ENCODE measurements around the gene PTPRN2.

PTPRN2 gene

DNA sequence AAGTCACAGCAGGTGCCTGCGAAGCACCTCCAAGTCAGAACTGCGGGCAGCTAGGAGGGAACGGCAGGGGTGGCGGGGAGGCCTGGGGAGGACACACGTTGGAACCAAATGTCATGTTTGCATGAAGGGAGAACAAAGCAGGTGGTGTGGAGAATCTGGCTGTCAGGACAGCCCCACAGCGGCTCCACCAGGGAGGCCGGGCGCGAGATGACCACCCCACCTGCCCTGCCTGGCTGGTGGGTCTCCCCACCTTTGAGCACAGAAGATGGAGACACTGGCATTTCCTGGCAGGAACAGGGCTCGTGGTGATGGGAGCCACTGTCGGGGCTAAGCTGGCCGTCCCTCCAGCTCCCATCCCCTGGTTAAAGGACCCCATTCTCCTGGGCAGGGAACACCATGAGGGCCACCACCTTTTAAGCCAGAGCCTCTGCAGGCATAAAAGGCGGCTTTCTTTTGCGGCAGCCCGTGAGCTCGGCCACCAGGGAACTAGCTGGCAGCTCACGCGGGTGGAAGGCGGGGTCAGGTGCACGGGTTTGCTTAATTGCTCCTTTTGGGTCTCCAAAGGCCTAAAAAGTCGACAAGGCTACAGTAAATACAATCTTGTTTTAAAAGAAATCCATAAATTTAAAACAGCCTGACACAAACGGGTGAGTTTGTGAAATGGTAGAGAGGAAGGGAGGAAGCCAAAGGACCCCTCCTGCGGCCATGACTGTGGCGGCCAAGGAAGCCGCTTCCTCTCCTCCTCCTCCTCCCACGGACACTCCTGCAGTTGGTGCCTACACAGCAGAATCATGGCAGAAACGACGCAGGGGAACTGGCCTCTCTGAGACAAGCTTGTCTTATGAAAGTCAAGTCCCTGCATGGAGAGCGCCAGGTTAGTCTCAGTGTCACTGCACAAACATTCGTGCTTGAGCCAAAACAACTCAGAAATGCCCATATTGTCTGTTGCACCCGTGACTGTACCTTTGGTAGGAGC is 1037.0 kb downstream of the PTPRN2 start:
- H3K27ac ChIP-seq, result no peak overlapping the region
- no peak for TF ChIP-seq ZFX (IDR thresholded peaks at IDR 0.05; ENCODE audit: borderline replicate concordance)
- TF ChIP-seq, protein P1, sequence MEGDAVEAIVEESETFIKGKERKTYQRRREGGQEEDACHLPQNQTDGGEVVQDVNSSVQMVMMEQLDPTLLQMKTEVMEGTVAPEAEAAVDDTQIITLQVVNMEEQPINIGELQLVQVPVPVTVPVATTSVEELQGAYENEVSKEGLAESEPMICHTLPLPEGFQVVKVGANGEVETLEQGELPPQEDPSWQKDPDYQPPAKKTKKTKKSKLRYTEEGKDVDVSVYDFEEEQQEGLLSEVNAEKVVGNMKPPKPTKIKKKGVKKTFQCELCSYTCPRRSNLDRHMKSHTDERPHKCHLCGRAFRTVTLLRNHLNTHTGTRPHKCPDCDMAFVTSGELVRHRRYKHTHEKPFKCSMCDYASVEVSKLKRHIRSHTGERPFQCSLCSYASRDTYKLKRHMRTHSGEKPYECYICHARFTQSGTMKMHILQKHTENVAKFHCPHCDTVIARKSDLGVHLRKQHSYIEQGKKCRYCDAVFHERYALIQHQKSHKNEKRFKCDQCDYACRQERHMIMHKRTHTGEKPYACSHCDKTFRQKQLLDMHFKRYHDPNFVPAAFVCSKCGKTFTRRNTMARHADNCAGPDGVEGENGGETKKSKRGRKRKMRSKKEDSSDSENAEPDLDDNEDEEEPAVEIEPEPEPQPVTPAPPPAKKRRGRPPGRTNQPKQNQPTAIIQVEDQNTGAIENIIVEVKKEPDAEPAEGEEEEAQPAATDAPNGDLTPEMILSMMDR (IDR thresholded peaks at IDR 0.05), result no peak

DNA sequence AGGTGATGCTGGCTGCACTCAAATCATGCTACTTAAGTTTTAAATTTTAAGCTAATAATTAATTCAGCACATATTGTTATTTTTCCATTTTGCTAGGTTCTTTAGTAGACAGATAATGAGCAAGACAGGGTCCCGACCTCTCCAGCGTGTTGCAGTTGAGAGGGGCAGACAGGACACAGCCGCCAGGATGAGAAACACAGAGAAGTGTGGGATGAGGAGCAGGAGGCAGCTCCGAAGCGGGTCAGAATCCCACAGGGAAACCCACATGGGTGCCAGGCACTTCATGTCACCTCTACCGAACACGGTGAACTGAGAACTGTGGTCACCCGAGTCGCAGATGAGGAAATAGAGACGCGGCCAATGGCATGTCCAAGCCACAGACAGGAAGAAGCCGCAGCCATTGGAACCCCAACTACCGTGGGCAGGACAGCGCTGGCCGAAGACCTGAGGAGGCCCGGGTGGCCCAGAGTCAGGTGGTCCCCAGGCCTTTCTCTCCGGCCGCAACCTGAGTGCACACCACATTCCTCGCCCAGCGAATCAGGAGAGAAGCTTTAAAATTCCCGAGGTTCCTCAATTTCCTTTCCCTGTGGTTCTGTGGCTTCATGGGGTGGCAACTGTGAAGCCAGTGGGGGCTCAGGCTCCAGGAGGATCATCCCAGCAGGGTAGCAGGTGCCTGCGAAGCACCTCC is 1037.9 kb downstream of the PTPRN2 start:
- TF ChIP-seq ZFX (IDR thresholded peaks at IDR 0.05; ENCODE audit: borderline replicate concordance), result no peak
- TF ChIP-seq, protein P1 (IDR thresholded peaks at IDR 0.05), result no peak
- H3K27ac ChIP-seq, result no peak overlapping the region

DNA sequence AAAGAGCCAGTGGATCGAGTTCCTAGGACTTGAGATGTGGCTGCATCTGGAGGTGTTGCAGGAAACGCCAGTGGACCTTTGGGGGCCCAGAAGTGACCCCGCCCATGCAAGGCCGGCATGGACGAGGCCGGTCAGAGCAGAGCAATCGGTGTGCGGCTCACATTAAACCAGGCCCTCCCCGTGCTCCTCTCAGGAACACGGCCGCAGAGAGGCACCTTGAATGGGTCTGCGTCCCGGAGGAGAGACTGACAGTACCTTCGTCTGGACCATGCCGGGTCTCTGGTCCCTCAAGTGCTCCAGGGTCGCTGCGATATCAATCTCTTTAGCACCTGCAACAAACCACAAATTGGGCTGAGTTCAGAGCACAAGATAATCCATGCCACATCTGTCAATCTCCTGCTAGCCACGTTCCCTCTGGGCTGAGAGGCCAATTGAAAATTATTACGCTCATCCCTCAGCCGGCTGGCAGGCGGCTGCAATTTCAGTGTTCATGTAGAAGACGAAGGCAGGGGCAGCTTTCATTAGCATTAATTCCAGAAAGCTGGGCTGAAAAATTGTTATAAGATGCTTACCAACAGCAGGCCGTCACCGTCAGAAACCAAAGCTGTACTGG is 1038.8 kb downstream of the PTPRN2 start:
- no peak overlapping the region for H3K27ac ChIP-seq
- TF ChIP-seq, protein P1 (IDR thresholded peaks at IDR 0.05), result no peak
- TF ChIP-seq ZFX (IDR thresholded peaks at IDR 0.05; ENCODE audit: borderline replicate concordance), result no peak

DNA sequence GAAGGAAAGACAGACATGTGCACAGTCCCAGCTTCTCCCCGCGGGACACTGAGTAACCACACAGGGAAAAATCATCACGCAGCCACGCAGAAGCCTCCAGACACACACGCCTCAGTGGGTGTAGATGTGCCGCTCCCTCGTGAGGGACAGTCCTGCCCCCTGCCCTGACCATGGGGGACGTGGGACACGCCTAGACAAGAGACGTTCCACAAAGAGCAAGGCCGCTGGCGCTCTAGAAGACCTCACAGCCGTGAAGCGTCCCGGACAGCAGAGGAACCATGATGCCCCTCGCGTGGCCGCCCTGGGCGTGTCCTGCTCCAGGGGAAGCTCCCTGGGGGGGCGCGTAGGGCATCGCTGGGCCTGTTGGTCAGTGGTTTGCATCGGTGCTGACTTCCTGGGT is 1040.0 kb downstream of the PTPRN2 start:
- no peak overlapping the region for H3K27ac ChIP-seq
- TF ChIP-seq, protein P1 (IDR thresholded peaks at IDR 0.05), result no peak
- TF ChIP-seq ZFX (IDR thresholded peaks at IDR 0.05; ENCODE audit: borderline replicate concordance), result no peak

DNA sequence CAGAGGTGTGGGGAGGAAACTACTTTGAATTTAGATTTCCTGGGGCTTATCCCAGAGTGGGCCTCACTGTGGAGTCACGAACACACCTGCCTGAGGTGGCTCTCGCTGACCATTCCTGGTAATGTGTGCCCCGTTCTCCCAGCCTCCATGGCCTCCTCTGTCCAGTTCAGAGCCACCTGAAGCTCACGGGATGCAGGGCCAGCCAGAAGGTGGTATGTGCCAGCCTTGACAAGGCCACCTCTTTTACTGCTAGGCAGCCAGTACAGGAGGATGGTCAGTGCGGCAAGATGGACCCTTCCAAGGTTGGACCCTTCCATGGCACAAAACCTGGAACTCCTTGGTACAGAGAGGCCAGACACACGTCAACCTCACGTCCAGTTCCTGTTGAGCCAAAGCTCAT is 1040.5 kb downstream of the PTPRN2 start:
- no peak overlapping the region for H3K27ac ChIP-seq
- TF ChIP-seq, protein P1 (IDR thresholded peaks at IDR 0.05), result no peak
- no peak for TF ChIP-seq ZFX (IDR thresholded peaks at IDR 0.05; ENCODE audit: borderline replicate concordance)

DNA sequence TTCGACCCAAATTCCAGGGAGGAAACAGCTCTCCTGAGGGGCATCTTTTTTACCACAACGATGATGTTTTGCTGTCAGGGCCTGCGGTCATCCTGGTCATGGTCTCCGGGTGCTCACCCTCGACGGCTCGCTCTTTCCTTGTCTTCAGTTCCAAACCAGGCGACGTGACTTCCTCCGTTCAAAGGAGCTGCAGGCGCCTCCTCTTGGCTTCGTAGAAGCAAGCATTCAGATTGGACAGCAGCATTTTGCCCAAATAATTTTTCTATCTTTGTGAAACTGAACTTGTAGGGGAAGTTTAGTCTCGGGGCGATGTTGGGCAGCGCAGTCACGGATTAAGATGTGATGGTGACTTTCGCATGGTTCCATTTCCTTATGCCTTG is 1042.0 kb downstream of the PTPRN2 start:
- no peak overlapping the region for H3K27ac ChIP-seq
- TF ChIP-seq, protein P1 (IDR thresholded peaks at IDR 0.05), result no peak
- TF ChIP-seq ZFX (IDR thresholded peaks at IDR 0.05; ENCODE audit: borderline replicate concordance), result no peak
